Measurements from ENCODE around the gene RHEX.
"Not testable (repeated sequence)": the region's sequence is repeated elsewhere in the genome, so short reads cannot be mapped to it uniquely, and the experiment has no call there.

Gene RHEX

DNA sequence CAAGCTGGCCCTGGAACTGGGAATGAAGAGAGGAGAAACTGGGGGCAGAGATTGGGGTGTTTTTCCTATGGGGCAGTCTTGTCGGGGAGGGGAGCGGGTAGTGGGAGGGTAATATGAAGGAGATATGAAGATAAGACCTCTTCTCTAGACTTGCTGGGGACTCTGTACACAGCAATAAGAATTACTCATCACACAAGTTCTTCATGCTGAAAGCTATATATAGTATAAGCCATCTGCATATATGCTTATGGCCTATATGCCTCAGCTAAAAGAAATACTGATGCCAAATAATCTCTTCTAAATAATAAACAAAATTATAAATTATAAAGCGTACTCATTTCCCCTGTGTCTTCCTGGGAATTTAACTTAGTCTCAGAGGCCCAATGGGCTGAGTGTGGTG, 7.9 kb downstream of the RHEX start:
- no peak for DNase-seq

- no peak for DNase-seq
These were observed 9.5 kb downstream of the RHEX start for GRCh38 chr1:206062464-206062863.

GRCh38 chr1:206064001-206064400, 11.0 kb downstream of the RHEX start:
- DNase-seq = not testable (repeated sequence)

DNA sequence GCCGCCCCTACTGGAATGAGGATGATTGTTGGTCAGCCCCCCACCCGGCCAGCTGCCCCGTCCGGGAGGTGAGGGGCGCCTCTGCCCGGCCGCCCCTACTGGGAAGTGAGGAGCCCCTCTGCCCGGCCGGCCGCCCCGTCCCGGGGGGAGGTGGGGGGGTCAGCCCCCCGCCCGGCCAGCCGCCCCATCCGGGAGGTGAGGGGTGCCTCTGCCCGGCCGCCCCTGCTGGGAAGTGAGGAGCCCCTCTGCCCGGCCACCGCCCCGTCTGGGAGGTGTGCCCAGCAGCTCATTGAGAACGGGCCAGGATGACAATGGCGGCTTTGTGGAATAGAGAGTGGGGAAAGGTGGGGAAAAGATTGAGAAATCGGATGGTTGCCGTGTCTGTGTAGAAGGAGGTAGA, 11.5 kb downstream of the RHEX start:
- DNase-seq = not testable (repeated sequence)

DNA sequence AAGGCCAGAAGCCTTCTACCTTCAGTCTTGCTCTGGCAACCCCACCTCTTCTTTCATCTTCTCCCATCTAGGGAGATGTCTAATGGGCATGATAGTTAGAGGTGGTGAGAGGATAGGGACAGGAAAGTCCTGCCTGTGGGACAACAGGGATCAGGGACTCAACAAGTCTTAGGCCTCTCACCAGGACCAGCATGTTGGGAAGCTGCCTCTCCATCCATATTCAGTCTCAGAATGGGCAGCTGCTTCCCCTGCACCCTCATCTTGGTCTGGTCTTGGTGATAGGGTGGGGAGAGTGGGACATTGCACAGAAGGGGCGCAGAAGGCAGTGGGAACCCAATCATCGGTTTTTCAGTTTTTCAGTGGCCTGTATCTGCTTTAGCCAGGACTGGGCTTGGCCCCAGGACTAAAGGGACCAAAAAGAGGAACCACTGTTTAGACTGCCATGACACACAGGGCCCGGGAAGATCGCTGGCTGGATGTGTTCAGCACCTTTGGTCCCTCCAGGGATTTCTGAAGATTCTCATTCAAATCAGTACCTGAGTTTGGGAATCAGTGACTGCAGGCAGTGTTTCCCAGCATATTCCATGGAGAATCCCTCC, 12.7 kb downstream of the RHEX start:
- peak; percentile 85 for DNase-seq

DNA sequence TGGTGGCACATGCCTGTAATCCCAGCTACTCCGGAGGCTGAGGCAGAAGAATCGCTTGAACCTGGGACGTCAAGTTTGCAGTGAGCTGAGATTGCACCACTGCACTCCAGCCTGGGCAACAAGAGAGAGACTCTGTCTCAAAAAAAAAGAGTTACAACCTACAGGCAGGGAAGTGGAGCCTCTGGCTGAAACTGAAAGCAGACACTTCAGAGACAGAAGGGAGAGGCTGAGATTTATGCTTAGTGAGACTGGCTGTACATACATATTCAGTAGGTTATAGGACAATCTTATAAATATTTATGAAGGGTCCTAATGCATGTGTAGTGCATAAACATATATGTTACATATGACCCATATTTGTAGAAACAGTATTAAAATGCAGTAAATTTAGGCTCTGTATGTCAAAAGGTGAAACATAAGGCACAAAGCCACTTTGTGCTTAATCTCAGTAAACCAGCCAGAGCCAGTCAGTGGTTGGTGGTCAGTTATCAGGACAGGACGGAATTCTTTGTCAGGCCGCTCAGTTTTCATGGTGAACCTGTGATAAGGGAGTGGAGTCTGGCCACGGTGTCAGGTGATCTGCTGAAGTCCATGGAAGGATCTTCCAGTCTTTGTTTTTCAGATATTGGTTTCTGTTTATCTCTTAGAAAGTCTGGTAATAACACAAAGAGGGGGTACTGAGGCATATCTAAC, 13.7 kb downstream of the RHEX start:
- DNase-seq = peak; percentile 90

DNA sequence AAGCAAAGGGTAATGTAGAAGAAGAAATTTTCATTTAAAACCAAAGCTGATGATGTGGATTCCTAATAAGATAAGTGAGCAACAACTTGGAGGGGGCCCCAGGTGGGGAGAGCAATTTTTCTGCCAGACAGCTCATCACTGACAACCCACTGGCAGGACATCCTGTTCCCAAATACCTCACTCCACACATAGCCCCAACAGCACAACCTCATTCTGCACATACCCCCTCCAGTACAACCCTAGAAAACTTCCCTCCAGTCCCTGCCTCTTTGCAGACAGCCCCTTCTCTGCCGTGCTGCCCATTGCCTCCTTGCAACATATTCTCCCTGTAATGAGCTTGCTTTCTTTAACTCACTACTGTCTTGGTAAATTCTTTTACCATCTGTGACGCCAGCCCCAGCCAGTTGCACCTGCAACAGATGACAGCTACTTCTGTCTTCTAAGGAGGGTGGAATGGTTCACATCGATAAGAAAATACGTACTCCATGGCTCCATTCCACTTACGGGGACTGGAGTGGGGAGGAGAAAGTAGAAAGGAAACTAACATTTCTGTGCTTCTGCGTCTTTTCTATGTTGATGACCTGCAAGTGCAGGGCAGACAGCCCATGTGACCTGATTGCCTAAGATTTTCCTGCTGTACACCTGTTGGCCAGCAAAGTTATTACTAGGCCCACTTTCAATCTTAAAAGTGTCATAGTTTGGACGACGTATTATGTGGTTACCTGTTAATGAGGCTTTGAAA, 14.7 kb downstream of the RHEX start:
- peak; percentile 70 for DNase-seq

DNA sequence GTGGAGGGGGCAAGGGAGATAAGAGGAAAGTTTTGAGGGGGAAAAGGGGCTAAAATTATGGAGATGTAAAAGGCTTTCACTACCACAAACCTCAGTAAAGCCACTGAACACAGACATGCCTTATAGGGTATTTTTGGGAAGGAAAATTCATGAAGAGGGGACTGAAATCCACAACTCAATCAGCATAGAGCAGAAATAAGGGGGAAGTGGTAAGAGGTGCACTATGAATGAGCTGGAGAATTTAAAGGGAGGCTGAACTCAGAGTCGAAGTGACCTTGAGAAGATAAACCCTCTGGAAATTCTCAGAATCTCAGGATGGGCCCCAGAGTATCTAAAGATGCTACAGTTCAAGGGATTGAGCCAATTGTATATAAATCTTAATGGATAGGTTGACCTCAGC, 15.3 kb downstream of the RHEX start:
- DNase-seq = no peak

DNA sequence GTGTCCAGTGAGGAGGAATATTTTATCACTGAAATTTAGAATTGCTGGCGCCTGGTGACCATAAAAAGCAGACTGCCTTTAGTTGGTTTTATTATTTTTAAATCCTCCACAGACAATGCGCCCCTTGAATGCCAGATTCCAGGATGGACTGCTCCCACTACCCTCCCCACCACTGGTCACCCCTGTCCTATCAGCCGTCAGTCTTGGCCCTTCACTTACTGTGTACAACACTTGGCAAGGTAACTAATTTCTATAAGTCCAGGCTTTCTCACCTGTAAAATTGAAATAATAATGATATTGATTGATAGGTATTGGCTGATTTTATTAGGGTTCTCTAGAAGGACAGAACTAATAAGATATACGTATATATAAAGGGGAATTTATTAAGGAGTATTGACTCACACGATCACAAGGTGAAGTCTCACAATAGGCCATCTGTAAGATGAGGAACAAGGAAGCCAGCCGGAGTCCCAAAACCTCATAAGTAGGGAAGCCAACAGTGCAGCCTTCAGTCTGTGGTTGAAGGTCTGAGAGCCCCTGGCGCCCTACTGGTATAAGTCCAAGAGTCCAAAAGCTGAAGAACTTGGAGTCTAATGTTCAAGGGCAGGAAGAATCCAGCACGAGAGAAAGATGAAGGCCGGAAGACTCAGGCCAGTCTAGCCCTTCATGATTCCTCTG, 17.8 kb downstream of the RHEX start:
- DNase-seq = no peak

GRCh38 chr1:206074839-206075238, 21.9 kb downstream of the RHEX start:
- DNase-seq = peak; percentile 96

GRCh38 chr1:206075786-206076755, 23.1 kb downstream of the RHEX start:
- DNase-seq = no peak

GRCh38 chr1:206079135-206079534, 26.2 kb downstream of the RHEX start:
- peak; percentile 59 for DNase-seq

GRCh38 chr1:206080026-206080820, 27.2 kb downstream of the RHEX start:
- peak; percentile 82 for DNase-seq

DNA sequence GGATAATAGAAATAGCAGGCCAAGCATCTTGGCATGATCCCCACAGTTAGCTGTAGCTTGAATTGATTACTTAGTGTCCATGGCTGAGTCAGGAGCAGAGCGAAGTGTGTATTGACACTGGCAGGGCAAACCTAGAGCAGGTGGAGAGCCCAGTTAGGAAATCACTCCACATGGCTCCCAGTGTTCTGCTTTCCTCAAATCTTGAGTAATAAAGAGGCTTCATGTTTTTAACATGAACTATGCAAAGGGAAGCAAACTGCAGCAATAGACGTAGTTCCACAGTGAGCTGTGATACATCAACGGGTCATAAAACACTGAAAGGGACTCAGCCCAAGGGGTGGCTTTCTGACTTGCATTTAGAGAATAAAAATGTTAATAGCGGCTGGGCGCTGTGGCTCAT, 28.9 kb downstream of the RHEX start:
- no peak for DNase-seq

DNA sequence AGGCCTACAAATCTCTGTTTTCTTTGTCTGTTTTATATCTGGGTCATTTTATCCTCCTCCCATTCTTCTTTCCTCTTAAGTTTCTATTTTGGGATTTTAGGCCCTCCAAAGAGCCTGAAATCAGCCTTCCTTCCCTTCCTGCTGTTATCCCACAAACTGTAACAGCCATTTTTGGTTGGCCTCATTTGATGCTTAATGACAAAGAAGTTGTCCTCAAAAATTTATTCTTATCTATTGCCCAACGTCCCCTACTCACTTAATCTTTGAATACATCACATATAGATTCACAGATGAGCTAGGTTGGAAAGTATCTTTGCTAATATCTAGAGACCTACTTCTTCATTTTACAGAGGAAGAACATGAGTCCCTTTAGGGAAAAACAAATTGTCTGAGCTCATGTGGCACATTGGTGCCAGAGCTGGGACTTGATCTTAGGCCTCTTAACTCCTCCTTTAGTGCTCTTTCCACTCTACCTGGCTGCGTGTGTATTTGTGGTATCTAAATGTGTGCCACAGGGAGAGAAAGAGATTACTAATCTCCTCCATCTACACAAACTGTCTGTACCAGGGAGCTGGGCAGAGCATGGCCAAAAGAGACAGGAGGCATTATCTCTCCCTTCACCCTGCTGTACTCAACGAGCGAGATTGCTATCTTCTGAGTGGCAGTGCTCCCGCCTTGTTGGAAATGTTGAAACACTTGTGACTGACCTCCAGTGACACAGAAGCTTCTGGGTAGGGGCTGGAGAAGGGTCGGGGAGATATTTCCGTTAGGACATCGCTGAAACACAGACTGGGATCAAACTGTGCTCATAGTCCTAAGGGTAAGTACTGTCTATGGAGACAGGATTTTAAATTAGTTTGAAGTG, 30.1 kb downstream of the RHEX start:
- DNase-seq = peak; percentile 89

DNA sequence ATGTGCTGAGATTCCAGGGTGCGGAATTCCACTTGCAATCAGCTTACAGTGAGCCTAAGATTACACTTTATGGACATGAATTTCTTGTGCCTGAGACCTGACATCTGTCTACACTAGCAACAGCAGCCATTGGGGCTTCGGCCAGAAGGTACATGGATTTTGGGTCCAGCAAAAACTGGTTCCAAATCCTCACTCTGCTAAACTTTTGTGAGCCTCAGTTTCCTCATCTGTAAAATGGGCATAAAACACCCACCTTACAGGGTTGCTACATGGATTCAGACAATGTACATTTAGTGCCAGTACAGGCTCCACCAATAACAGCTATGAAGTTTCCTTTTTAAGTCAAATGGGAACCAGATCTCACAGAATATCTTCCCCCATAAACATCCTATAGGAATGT, 30.8 kb downstream of the RHEX start:
- no peak for DNase-seq

- DNase-seq = no peak
These were observed 34.1 kb downstream of the RHEX start for GRCh38 chr1:206087091-206087490.

- no peak for DNase-seq
These were observed 36.4 kb downstream of the RHEX start for GRCh38 chr1:206089341-206089740.

DNA sequence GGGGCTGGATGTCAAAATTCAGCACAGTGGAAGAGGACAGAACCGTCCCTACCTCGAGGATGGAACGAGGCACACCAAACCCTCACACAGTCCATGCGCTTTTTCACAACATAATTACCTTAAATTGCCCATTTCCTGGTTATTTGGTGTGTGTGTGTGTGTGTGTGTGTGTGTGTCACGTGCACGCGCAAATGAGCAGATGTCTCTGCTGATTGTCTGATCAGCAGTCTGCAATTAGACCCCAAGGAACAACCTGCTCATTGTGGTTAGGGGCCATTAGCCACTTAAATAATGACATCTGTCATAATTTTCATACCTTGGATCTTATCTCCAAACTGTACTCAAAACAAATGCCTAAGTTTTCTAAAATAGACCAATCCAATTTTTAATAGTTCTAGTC, 41.1 kb downstream of the RHEX start:
- peak; percentile 89 for DNase-seq

DNA sequence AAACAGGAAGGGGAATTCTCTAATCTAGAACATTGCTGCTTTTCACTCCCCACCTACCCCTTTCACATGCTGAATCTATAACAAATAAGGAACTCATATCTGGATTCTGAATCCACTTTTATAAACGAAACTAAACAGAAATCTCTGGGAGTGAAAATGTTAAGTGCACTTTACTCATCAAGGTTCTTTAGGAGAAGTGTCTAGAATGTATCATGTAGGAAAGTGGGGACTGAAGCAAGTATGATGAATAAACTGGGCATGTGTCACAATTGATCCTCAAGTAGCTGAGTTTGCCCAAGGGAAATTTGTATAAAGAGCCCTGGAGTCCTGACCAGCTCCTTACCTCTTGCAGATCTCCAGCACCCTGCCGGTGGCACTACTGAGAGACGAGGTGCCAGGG, 44.4 kb downstream of the RHEX start:
- DNase-seq = no peak
